Measurements from ENCODE around the gene TNS2.

DNA sequence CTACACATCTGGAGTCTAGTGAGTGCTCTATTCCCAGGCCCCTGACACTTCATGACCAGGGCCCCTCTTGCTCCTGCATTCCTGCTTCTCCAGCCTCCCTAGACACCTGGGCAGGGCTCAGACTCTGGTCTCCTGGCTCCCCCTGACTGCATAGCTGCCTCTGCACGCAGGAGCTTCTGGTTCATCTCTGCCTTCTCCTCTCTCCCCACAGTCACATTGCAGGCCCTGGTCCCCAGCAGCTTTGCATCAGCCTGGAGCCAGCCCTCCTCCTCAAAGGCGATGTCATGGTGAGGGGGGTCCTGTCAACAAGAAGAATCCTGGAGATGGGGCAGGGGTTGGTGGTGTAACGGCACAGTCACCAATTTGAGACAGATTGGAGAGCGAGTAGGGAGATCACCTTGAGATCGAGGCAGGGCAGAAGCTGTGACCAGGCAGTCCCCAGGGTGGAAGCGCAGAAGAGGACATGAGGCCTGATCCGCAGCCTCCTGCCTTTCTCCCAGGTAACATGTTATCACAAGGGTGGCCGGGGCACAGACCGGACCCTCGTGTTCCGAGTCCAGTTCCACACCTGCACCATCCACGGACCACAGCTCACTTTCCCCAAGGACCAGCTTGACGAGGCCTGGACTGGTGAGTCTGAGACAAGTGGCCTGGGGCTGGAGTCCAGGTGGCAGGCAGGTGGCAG lies 8.1 kb downstream of the TNS2 start:
- TF ChIP-seq, protein P1, sequence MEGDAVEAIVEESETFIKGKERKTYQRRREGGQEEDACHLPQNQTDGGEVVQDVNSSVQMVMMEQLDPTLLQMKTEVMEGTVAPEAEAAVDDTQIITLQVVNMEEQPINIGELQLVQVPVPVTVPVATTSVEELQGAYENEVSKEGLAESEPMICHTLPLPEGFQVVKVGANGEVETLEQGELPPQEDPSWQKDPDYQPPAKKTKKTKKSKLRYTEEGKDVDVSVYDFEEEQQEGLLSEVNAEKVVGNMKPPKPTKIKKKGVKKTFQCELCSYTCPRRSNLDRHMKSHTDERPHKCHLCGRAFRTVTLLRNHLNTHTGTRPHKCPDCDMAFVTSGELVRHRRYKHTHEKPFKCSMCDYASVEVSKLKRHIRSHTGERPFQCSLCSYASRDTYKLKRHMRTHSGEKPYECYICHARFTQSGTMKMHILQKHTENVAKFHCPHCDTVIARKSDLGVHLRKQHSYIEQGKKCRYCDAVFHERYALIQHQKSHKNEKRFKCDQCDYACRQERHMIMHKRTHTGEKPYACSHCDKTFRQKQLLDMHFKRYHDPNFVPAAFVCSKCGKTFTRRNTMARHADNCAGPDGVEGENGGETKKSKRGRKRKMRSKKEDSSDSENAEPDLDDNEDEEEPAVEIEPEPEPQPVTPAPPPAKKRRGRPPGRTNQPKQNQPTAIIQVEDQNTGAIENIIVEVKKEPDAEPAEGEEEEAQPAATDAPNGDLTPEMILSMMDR (IDR thresholded peaks at IDR 0.05) = no peak
- TF ChIP-seq POLR2AphosphoS5 (IDR thresholded peaks at IDR 0.05) (no peak), POLR2A (IDR thresholded peaks at IDR 0.05) (no peak)

Measured in prostate gland (tissue), 2 donors.